Hepatocyte (in vitro differentiated cells): ENCODE measurements around the gene PLPP4. TPM values are rescaled to one million over a fixed set of nuclear protein-coding genes. Genes with fewer than 3 reads are reported as not detected.

Experiments
- DNase-seq: peaks from one replicate; pipeline ENCODE4 v3.0.0-alpha.2; 2016; ENCODE audit warnings: low spot score
- H2AFZ ChIP-seq: fragments of 200-600 bp; sonication (generic); 2 replicates; pipeline ENCODE4 v1.6.0; 2016; ENCODE audit warnings: antibody characterized with exemption, mild to moderate bottlenecking
- H3K27ac ChIP-seq: fragments of 200-600 bp; sonication (generic); 2 replicates; pipeline ENCODE4 v1.5.1; 2016; ENCODE audit warnings: mild to moderate bottlenecking
- H3K27me3 ChIP-seq: fragments of 200-600 bp; sonication (generic); 2 replicates; pipeline ENCODE4 v1.6.1; 2016
- H3K36me3 ChIP-seq: fragments of 200-600 bp; sonication (generic); replicated peaks from 2 replicates; pipeline ENCODE4 v1.5.1; 2016; ENCODE audit warnings: low read depth; ENCODE audit not compliant: insufficient read depth
- H3K4me1 ChIP-seq: fragments of 200-600 bp; sonication (generic); 2 replicates; pipeline ENCODE4 v1.5.1; 2016; ENCODE audit warnings: mild to moderate bottlenecking, moderate library complexity; ENCODE audit not compliant: insufficient read depth
- H3K4me2 ChIP-seq: fragments of 200-600 bp; sonication (generic); 2 replicates; pipeline ENCODE4 v1.6.0; 2016
- H3K4me3 ChIP-seq: fragments of 200-600 bp; sonication (generic); 2 replicates; pipeline ENCODE4 v1.5.1; 2016; ENCODE audit warnings: mild to moderate bottlenecking
- H3K79me2 ChIP-seq: fragments of 200-600 bp; sonication (generic); 2 replicates; pipeline ENCODE4 v1.6.0; 2017; ENCODE audit warnings: mild to moderate bottlenecking
- H3K9me2 ChIP-seq: fragments of 200-600 bp; sonication (generic); replicated peaks from 2 replicates; pipeline ENCODE4 v1.6.0; 2017; ENCODE audit warnings: mild to moderate bottlenecking; ENCODE audit not compliant: insufficient read depth
- H3K9me3 ChIP-seq: fragments of 200-600 bp; sonication (generic); 2 replicates; pipeline ENCODE4 v1.5.1; 2016; ENCODE audit warnings: low read depth, mild to moderate bottlenecking
- H4K20me1 ChIP-seq: fragments of 200-600 bp; sonication (generic); 2 replicates; pipeline ENCODE4 v1.6.0; 2016; ENCODE audit warnings: mild to moderate bottlenecking; ENCODE audit not compliant: insufficient read depth, poor library complexity, severe bottlenecking
- CTCF ChIP-seq: fragments of 200-600 bp; sonication (generic); IDR thresholded peaks from 2 replicates; pipeline ENCODE4 v1.5.1; 2016; ENCODE audit warnings: antibody characterized with exemption, mild to moderate bottlenecking; ENCODE audit not compliant: poor library complexity
- EZH2 ChIP-seq: fragments of 200-600 bp; sonication (generic); IDR thresholded peaks from 2 replicates; pipeline ENCODE4 v1.6.1; 2016; ENCODE audit warnings: antibody characterized with exemption, mild to moderate bottlenecking, borderline replicate concordance
- EZH2phosphoT487 ChIP-seq: fragments of 200-600 bp; sonication (generic); IDR thresholded peaks from one replicate; pipeline ENCODE4 v1.6.1; 2018; ENCODE audit warnings: antibody characterized with exemption, mild to moderate bottlenecking, low read depth, moderate library complexity; ENCODE audit not compliant: unreplicated experiment, severe bottlenecking
- whole genome bisulfite sequencing: methylation state at CpG from one replicate; pipeline ENCODE4 v1.1.6; 2016; ENCODE audit warnings: low lambda C conversion rate; ENCODE audit errors: missing lambda C conversion rate; 5-methylcytosine and 5-hydroxymethylcytosine counted together
- polyA plus RNA-seq: library from polyadenylated mRNA; unstranded; fragments of >200 nt; fragmentation: Nextera tagmentation; extraction: Ambion mirVana; gene quantifications from 2 replicates; pipeline ENCODE4 v1.2.1, GENCODE V29; 2016
- total RNA-seq: library from RNA; depleted of rRNA; stranded (reverse); fragments of >200 nt; gene quantifications from 2 replicates; pipeline ENCODE4 v1.2.3, GENCODE V29; 2014

The PLPP4 gene
- total and polyA plus RNA-seq, 2 experiments from 2014 or later: 3.4 to 10.8 TPM

GRCh38 chr10:120426306-120426705 lies 30.7 kb upstream of the PLPP4 start:
- no peaks in the 10 kb centered on the region for H3K4me1 ChIP-seq
- whole genome bisulfite sequencing: 83% methylated on average over 3 of the region's 3 CpGs
- no peak for DNase-seq
- H3K9me2 ChIP-seq: no peaks in the 10 kb centered on the region
- H3K36me3 ChIP-seq: no peaks in the 10 kb centered on the region
- no peak overlapping the region for H3K4me2 ChIP-seq
- no peaks in the 10 kb centered on the region for H3K79me2 ChIP-seq
- H2AFZ ChIP-seq: no peak overlapping the region
- TF ChIP-seq EZH2 (no peak), EZH2phosphoT487 (no peak), CTCF (no peak)
- no peak overlapping the region for H3K4me3 ChIP-seq
- peaks cover 4% of the 10 kb centered on the region for H3K27me3 ChIP-seq
- no peaks in the 10 kb centered on the region for H4K20me1 ChIP-seq
- H3K9me3 ChIP-seq: no peaks in the 10 kb centered on the region
- H3K27ac ChIP-seq: no peak overlapping the region

- no peaks in the 10 kb centered on the region for H3K4me1 ChIP-seq
- WGBS: 62% methylated on average over 5 of the region's 5 CpGs
- H3K27me3 ChIP-seq: peaks cover 4% of the 10 kb centered on the region
- no peak for DNase-seq
- no peaks in the 10 kb centered on the region for H4K20me1 ChIP-seq
- TF ChIP-seq CTCF: no peak
- TF ChIP-seq EZH2: no peak
- TF ChIP-seq EZH2phosphoT487: no peak
- H3K36me3 ChIP-seq: no peaks in the 10 kb centered on the region
- H3K9me2 ChIP-seq: no peaks in the 10 kb centered on the region
- H3K4me2 ChIP-seq: no peak overlapping the region
- H3K79me2 ChIP-seq: no peaks in the 10 kb centered on the region
- H3K9me3 ChIP-seq: no peaks in the 10 kb centered on the region
- no peak overlapping the region for H3K4me3 ChIP-seq
- no peak overlapping the region for H3K27ac ChIP-seq
- no peak overlapping the region for H2AFZ ChIP-seq
These were observed 28.3 kb upstream of the PLPP4 start for GRCh38 chr10:120428754-120429153.

- peaks cover 4% of the 10 kb centered on the region for H3K27me3 ChIP-seq
- H3K4me3 ChIP-seq: no peak overlapping the region
- no peaks in the 10 kb centered on the region for H3K9me2 ChIP-seq
- TF ChIP-seq EZH2 (no peak), EZH2phosphoT487 (no peak), CTCF (no peak)
- DNase-seq: no peak
- H2AFZ ChIP-seq: no peak overlapping the region
- no peaks in the 10 kb centered on the region for H3K36me3 ChIP-seq
- no peaks in the 10 kb centered on the region for H4K20me1 ChIP-seq
- H3K4me1 ChIP-seq: no peaks in the 10 kb centered on the region
- H3K9me3 ChIP-seq: no peaks in the 10 kb centered on the region
- 74% methylated on average over 5 of the region's 5 CpGs for WGBS
- no peak overlapping the region for H3K27ac ChIP-seq
- H3K79me2 ChIP-seq: no peaks in the 10 kb centered on the region
- no peak overlapping the region for H3K4me2 ChIP-seq
These were observed 27.6 kb upstream of the PLPP4 start for GRCh38 chr10:120429395-120429794.

GRCh38 chr10:120431251-120431651 lies 25.8 kb upstream of the PLPP4 start:
- WGBS: 88% methylated on average over 8 of the region's 8 CpGs
- Histone ChIP-seq H3K4me3 (no peak overlapping the region), H3K4me1 (no peaks in the 10 kb centered on the region), H2AFZ (no peak overlapping the region), H3K36me3 (no peaks in the 10 kb centered on the region), H3K27me3 (peaks cover 4% of the 10 kb centered on the region), H3K9me2 (no peaks in the 10 kb centered on the region), H4K20me1 (no peaks in the 10 kb centered on the region), H3K9me3 (no peaks in the 10 kb centered on the region), H3K27ac (no peak overlapping the region), H3K4me2 (no peak overlapping the region), H3K79me2 (no peaks in the 10 kb centered on the region)
- TF ChIP-seq EZH2 (no peak), CTCF (no peak), EZH2phosphoT487 (no peak)
- DNase-seq: no peak
